Right lobe of liver (tissue), 6 donors: ENCODE measurements around the gene XRCC3. TPM values are rescaled to one million over a fixed set of nuclear protein-coding genes. Genes with fewer than 3 reads are reported as not detected.
A peak's percentile ranks its signal among the peaks of the same experiment; 100 is the strongest.

ENCODE experiments used
- ATAC-seq, 4 donors: fragments of 200-7000 bp; cut with Tn5 transposase; one replicate each; pipeline ENCODE4 v1.9.1; 2020; ENCODE audit warnings: mild to moderate bottlenecking in 4 of 4, moderate library complexity in 4 of 4
- DNase-seq, 3 donors: peaks; one replicate each; pipeline ENCODE4 v3.0.0-alpha.2; 2020
- H3K27ac ChIP-seq, 3 donors: fragments of 200-600 bp; one replicate each; pipeline ENCODE4 v1.8.0; 2022
- H3K27me3 ChIP-seq, 2 donors: fragments of 200-600 bp; one replicate each; pipeline ENCODE4 v1.8.0; 2022
- H3K36me3 ChIP-seq, 4 donors: fragments of 200-600 bp; sonication (generic) in 1 of 4; one replicate each; pipeline versions ENCODE4 v1.5.1 to v1.8.0; 2017 to 2022; ENCODE audit warnings: control low read depth in 1 of 4
- H3K4me1 ChIP-seq, 4 donors: fragments of 200-600 bp; sonication (generic) in 1 of 4; one replicate each; pipeline versions ENCODE4 v1.5.1 to v1.8.0; 2017 to 2022; ENCODE audit warnings: control low read depth in 1 of 4
- H3K4me3 ChIP-seq, 3 donors: fragments of 200-600 bp; one replicate each; pipeline ENCODE4 v1.8.0; 2022
- H3K9me3 ChIP-seq, 4 donors: fragments of 200-600 bp; sonication (generic) in 1 of 4; one replicate each; pipeline versions ENCODE4 v1.5.1 to v1.8.0; 2017 to 2022; ENCODE audit warnings: control low read depth in 1 of 4
- CTCF ChIP-seq, 4 donors: fragments of 200-600 bp in 3 of 4; fragments of 450-650 bp in 1 of 4; IDR thresholded peaks; one replicate each; pipeline versions ENCODE4 v1.5.1 to v1.8.0; 2016 to 2022; ENCODE audit warnings: antibody characterized with exemption in 4 of 4, mild to moderate bottlenecking in 2 of 4
- POLR2A ChIP-seq: fragments of 450-650 bp; IDR thresholded peaks from one replicate; pipeline ENCODE4 v1.6.1; 2017; ENCODE audit warnings: antibody characterized with exemption, mild to moderate bottlenecking
- WGBS: methylation state at CpG from one replicate; pipeline ENCODE4 v1.1.6; 2018; ENCODE audit warnings: low coverage, low lambda C conversion rate; ENCODE audit not compliant: insufficient coverage; ENCODE audit errors: missing lambda C conversion rate; 5-methylcytosine and 5-hydroxymethylcytosine counted together
- intact Hi-C, 2 donors: fragments of 100-400 bp; cut with DNase I; formaldehyde crosslinking; loops; one replicate each; pipeline versions ENCODE4 v1.11.2 to v1.14.1; 2022
- total RNA-seq, 6 experiments: library from RNA; depleted of rRNA in 2 of 6; stranded (reverse); fragments of >200 nt in 2 of 6; fragmentation: NEBNext Ultra II Directional in 3 of 6; extraction: Animal tissue kit (Norgen Biotek cat#: 25700) in 3 of 6; gene quantifications; one replicate each; pipeline versions ENCODE4 v1.1.0 to v1.2.4, GENCODE V29; 2016 to 2023
- donor health status: DM: no; HTN: yes; CAD: no.
- donor health status: DM: no; HTN: no; CAD: no.
- donor health status: DM: no; HTN: no; CAD: no.
- donor health status: DM: no; HTN: yes; CAD: no.
- donor health status: DM: no; HTN: yes; CAD: no.

XRCC3 gene
- total RNA-seq, 6 experiments from 2014 or later: 0.88 to 6.3 (median 1.8) TPM

DNA sequence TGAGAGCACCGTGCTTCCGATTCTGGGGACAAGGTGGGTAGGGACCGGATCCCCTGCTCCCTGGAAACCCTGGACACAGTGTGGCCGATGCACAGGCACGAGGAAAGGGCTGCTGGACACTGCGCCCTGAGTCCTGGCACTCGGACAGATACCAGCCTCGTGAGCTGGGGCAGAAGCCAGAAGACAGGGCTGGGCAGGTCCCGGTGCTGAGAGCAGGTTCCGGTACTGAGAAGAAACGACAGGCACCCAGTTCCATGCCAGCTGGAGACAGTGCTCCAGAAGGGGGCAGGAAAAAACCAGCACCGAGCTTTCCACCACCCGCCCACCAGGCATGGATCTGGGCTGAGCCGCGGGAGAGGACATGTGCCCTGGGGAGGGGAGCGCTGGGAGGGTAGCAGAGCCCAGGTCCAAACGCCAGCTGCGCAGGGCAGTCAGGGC is 6.5 kb downstream of the XRCC3 start:
- Histone ChIP-seq H3K36me3 (no peaks in the 10 kb centered on the region), H3K27ac (no peak overlapping the region)

GRCh38 chr14:103707329-103708263 is 7.7 kb downstream of the XRCC3 start:
- ATAC-seq: no peak

More for the DNA sequence above, 6.5 kb downstream of the XRCC3 start:
- no peaks in the 10 kb centered on the region for H3K27me3 ChIP-seq
- H3K9me3 ChIP-seq: no peaks in the 10 kb centered on the region
- intact Hi-C loops: no loop called here
- WGBS: 68% methylated on average over 8 of the region's 18 CpGs
- TF ChIP-seq CTCF (IDR thresholded peaks at IDR 0.05): no peak
- TF ChIP-seq POLR2A: no peak
- no peaks in the 10 kb centered on the region for H3K4me1 ChIP-seq
- H3K4me3 ChIP-seq: no peak overlapping the region
- no peak for DNase-seq
- peak in 1 of 4 donors; percentile 3 for ATAC-seq

GRCh38 chr14:103706551-103707328 is 8.5 kb downstream of the XRCC3 start:
- Histone ChIP-seq H3K9me3 (no peaks in the 10 kb centered on the region), H3K4me1 (peaks cover 0 to 5% (median under 1%) of the 10 kb centered on the region in 4 donors), H3K4me3 (no peak overlapping the region), H3K27ac (no peak overlapping the region), H3K36me3 (peaks cover 0 to 5% (median 0%) of the 10 kb centered on the region in 4 donors), H3K27me3 (no peaks in the 10 kb centered on the region)
- WGBS: 87% methylated on average over 3 of the region's 41 CpGs
- TF ChIP-seq POLR2A (no peak), CTCF (IDR thresholded peaks at IDR 0.05) (no peak)
- ATAC-seq: no peak
- DNase-seq: no peak
- intact Hi-C loops: no loop called here

More at GRCh38 chr14:103707329-103708263, 7.7 kb downstream of the XRCC3 start:
- Histone ChIP-seq H3K4me1 (no peaks in the 10 kb centered on the region), H3K4me3 (no peak overlapping the region), H3K27me3 (no peaks in the 10 kb centered on the region), H3K9me3 (no peaks in the 10 kb centered on the region), H3K27ac (no peak overlapping the region), H3K36me3 (peaks cover 0 to 3% (median 0%) of the 10 kb centered on the region in 4 donors)
- DNase-seq: no peak
- 69% methylated on average over 2 of the region's 29 CpGs for WGBS
- intact Hi-C loops: no loop called here
- TF ChIP-seq POLR2A: no peak
- no peak for TF ChIP-seq CTCF (IDR thresholded peaks at IDR 0.05)

GRCh38 chr14:103705504-103706284 is 9.6 kb downstream of the XRCC3 start:
- H3K36me3 ChIP-seq: peaks cover 0 to 5% (median 0%) of the 10 kb centered on the region in 4 donors
- TF ChIP-seq POLR2A (no peak), CTCF (IDR thresholded peaks at IDR 0.05) (no peak)
- ATAC-seq: peak; percentile 2 to 40 (median 16)
- H3K9me3 ChIP-seq: no peaks in the 10 kb centered on the region
- H3K27ac ChIP-seq: peak overlapping the region in 1 of 3 donors; percentile 5
- no peaks in the 10 kb centered on the region for H3K27me3 ChIP-seq
- DNase-seq: no peak
- no peak overlapping the region for H3K4me3 ChIP-seq
- peaks cover 0 to 15% (median 5%) of the 10 kb centered on the region in 4 donors for H3K4me1 ChIP-seq
- intact Hi-C loops: no loop called here
- 71% methylated on average over 7 of the region's 28 CpGs for WGBS
